K562 (cell line): Measurements from ENCODE around the gene GP1BB. TPM values are rescaled to one million over a fixed set of nuclear protein-coding genes. Genes with fewer than 3 reads are reported as not detected.
A peak's percentile ranks its signal among the peaks of the same experiment; 100 is the strongest.

Experiments used
- ATAC-seq: fragments of 200-7000 bp; cut with Tn5 transposase; 3 replicates; pipeline ENCODE4 v1.9.1; 2020; ENCODE audit warnings: moderate library complexity
- BruUV-seq: library from RNA; stranded (reverse); fragments of 400-500 nt; replicated peaks from 2 replicates; lab custom pipeline; 2021; lab: Mats Ljungman, UMichigan
- CTCF ChIA-PET: fragments of 300-600 bp; formaldehyde crosslinking; extraction: SDS; loops from one replicate; lab custom pipeline; 2021; ENCODE audit warnings: low intra/inter-chr PET ratio; lab: Yijun Ruan, JAX
- POLR2A ChIA-PET: fragments of 300-600, 350-650 bp; sonication (Branson Sonifier 250); formaldehyde crosslinking; extraction: SDS; loops from one replicate; lab custom pipeline; 2021; ENCODE audit warnings: antibody characterized with exemption, inconsistent platforms; lab: Yijun Ruan, JAX
- DNase-seq, 4 experiments: peaks; one replicate each; pipeline versions ENCODE4 v3.0.0 to v3.0.0-alpha.2; 2011 to 2018; ENCODE audit warnings: low spot score in 3 of 4, mixed read lengths in 3 of 4; ENCODE audit errors: extremely low read depth in 1 of 4
- FAIRE-seq: peaks from 2 replicates; lab custom pipeline; 2011; peaks lifted over from hg19 to GRCh38; lab: Jason Lieb, UNC
- H2AFZ ChIP-seq: 2 replicates; pipeline ENCODE4 v1.6.0; 2011; ENCODE audit warnings: low read depth, low read length, control low read depth, inconsistent platforms
- H3K27ac ChIP-seq: fragments of 200-600 bp; 3 replicates; pipeline ENCODE4 v1.8.0; 2011; ENCODE audit warnings: low read depth, mild to moderate bottlenecking, control low read depth, inconsistent platforms, low read length, moderate library complexity, mixed read lengths; ENCODE audit errors: extremely low read depth
- H3K27me3 ChIP-seq, 2 experiments: fragments of 300-600 bp in 1 of 2; 2 replicates in 1 of 2; 3 replicates in 1 of 2; pipeline versions ENCODE4 v1.6.0 to v1.8.0; 2011; ENCODE audit warnings: inconsistent platforms in 2 of 2, low read length in 2 of 2, mild to moderate bottlenecking in 1 of 2, mixed read lengths in 1 of 2, moderate library complexity in 1 of 2; ENCODE audit not compliant: control insufficient read depth in 2 of 2, insufficient read depth in 2 of 2
- H3K36me3 ChIP-seq: fragments of 300-600 bp; 3 replicates; pipeline ENCODE4 v1.8.0; 2011; ENCODE audit warnings: mild to moderate bottlenecking, low read length, inconsistent platforms; ENCODE audit not compliant: control insufficient read depth, insufficient read depth
- H3K4me1 ChIP-seq, 2 experiments: fragments of 200-600 bp in 1 of 2; replicated peaks in 1 of 2; 2 replicates in 1 of 2; 3 replicates in 1 of 2; pipeline versions ENCODE4 v1.5.1 to v1.8.0; 2011; ENCODE audit warnings: inconsistent platforms in 2 of 2, low read length in 2 of 2, mild to moderate bottlenecking in 1 of 2, mixed read lengths in 1 of 2, moderate library complexity in 1 of 2; ENCODE audit not compliant: control insufficient read depth in 2 of 2, insufficient read depth in 2 of 2
- H3K4me2 ChIP-seq: 2 replicates; pipeline ENCODE4 v1.6.1; 2011; ENCODE audit warnings: low read length, control low read depth, inconsistent platforms, mixed read lengths; ENCODE audit not compliant: insufficient read depth
- H3K4me3 ChIP-seq: fragments of 200-600 bp; sonication (generic), shearing (Covaris generic); 2 replicates; pipeline ENCODE4 v1.5.1; 2016; ENCODE audit warnings: control low read depth, inconsistent platforms
- H3K79me2 ChIP-seq: fragments of 200-600 bp; 3 replicates; pipeline ENCODE4 v1.8.0; 2011; ENCODE audit warnings: low read length, inconsistent platforms; ENCODE audit not compliant: control insufficient read depth, insufficient read depth
- H3K9ac ChIP-seq, 2 experiments: 2 replicates each; pipeline versions ENCODE4 v1.6.0 to v1.6.1; 2011; ENCODE audit warnings: low read depth in 2 of 2, low read length in 2 of 2, control low read depth in 1 of 2, inconsistent platforms in 1 of 2, mild to moderate bottlenecking in 1 of 2, mixed read lengths in 1 of 2; ENCODE audit not compliant: insufficient read depth in 1 of 2
- H3K9me1 ChIP-seq: one replicate; pipeline ENCODE4 v1.6.0; 2011; ENCODE audit warnings: inconsistent platforms, mild to moderate bottlenecking, low read length, moderate library complexity; ENCODE audit not compliant: control insufficient read depth, insufficient read depth
- H3K9me3 ChIP-seq: replicated peaks from 2 replicates; pipeline ENCODE4 v1.5.1; 2011; ENCODE audit warnings: low read depth, low read length, inconsistent platforms; ENCODE audit not compliant: control insufficient read depth, insufficient read depth
- H4K20me1 ChIP-seq: replicated peaks from 2 replicates; pipeline ENCODE4 v1.6.1; 2011; ENCODE audit warnings: low read length, inconsistent platforms, mixed read lengths; ENCODE audit not compliant: control insufficient read depth, insufficient read depth
- CREB3 ChIP-seq: fragments of 450-650 bp; conservative IDR thresholded peaks from 2 replicates; pipeline ENCODE4 v1.6.1; 2016; ENCODE audit warnings: missing genetic modification characterization, low read depth, mild to moderate bottlenecking, missing compliant biosample characterization, moderate library complexity
- DPF2 ChIP-seq: fragments of 450-650 bp; IDR thresholded peaks from 2 replicates; pipeline ENCODE4 v1.6.1; 2016
- GABPB1 ChIP-seq: sonication (generic); formaldehyde crosslinking; IDR thresholded peaks from 2 replicates; pipeline ENCODE4 v1.8.0; 2022; ENCODE audit warnings: mild to moderate bottlenecking, missing genetic modification reagents
- HMG20A ChIP-seq: fragments of 450-650 bp; formaldehyde crosslinking; conservative IDR thresholded peaks from 2 replicates; pipeline ENCODE4 v1.4.0; 2020; ENCODE audit warnings: mild to moderate bottlenecking, mixed read lengths
- HOMEZ ChIP-seq: fragments of 250-450 bp; sonication (Bioruptor Pico); IDR thresholded peaks from 2 replicates; pipeline ENCODE4 v1.4.0; 2020; ENCODE audit warnings: mild to moderate bottlenecking, moderate library complexity
- KDM4B ChIP-seq, 2 experiments: fragments of 450-650 bp in 1 of 2; sonication (generic) in 1 of 2; IDR thresholded peaks; 2 replicates each; pipeline ENCODE4 v1.6.1; 2016 to 2017; ENCODE audit warnings: borderline replicate concordance in 2 of 2, antibody characterized with exemption in 1 of 2, low read depth in 1 of 2, mild to moderate bottlenecking in 1 of 2
- MCM3 ChIP-seq: fragments of 450-650 bp; IDR thresholded peaks from 2 replicates; pipeline ENCODE4 v1.6.1; 2016
- PKNOX1 ChIP-seq: fragments of 450-650 bp; IDR thresholded peaks from 2 replicates; pipeline ENCODE4 v1.6.1; 2016
- SIRT6 ChIP-seq: IDR thresholded peaks from one replicate; pipeline ENCODE4 v1.6.1; 2012; ENCODE audit warnings: low read depth, mild to moderate bottlenecking, control low read depth, inconsistent platforms, low read length, moderate library complexity
- SMARCA4 ChIP-seq: fragments of 450-650 bp; IDR thresholded peaks from 2 replicates; pipeline ENCODE4 v1.6.1; 2016
- TCF3 ChIP-seq: sonication (generic); formaldehyde crosslinking; IDR thresholded peaks from 2 replicates; pipeline ENCODE4 v1.4.0; 2020; ENCODE audit warnings: mild to moderate bottlenecking, missing genetic modification reagents
- WGBS: fragments of 100-300 bp; shearing (Covaris generic); methylation state at CpG from one replicate; pipeline ENCODE4 v1.1.6; 2016; ENCODE audit warnings: low coverage, mixed read lengths; ENCODE audit not compliant: insufficient coverage; ENCODE audit errors: missing lambda C conversion rate; 5-methylcytosine and 5-hydroxymethylcytosine counted together
- in situ Hi-C: fragments of 300-500 bp; cut with MboI; formaldehyde crosslinking; loops from 4 replicates; pipeline ENCODE4 v1.15.0; 2018; ENCODE audit warnings: inconsistent platforms, mixed read lengths
- intact Hi-C: fragments of 100-400 bp; cut with micrococcal nuclease; formaldehyde crosslinking; loops from 2 replicates; pipeline ENCODE4 v1.14.2; 2022
- polyA plus RNA-seq, 8 experiments: library from polyadenylated mRNA; depleted of rRNA in 4 of 8; stranded (reverse) in 5 of 8; unstranded in 3 of 8; fragments of >200 nt; fragmentation: Nextera tagmentation in 2 of 8; fragmentation: Illumina TruSeq in 1 of 8; extraction: Ambion mirVana in 2 of 8; extraction: Trizol in 1 of 8; gene quantifications; 2 replicates each; pipeline versions ENCODE4 v1.2.1 to v1.2.3, GENCODE V29; 2011 to 2014; ENCODE audit warnings: inconsistent platforms in 1 of 8, missing spikeins in 1 of 8
- total RNA-seq, 7 experiments: library from RNA; depleted of rRNA in 6 of 7; stranded (reverse); fragments of >200 nt in 6 of 7; fragmentation: Illumina TruSeq in 2 of 7; extraction: Trizol in 2 of 7; gene quantifications; 2 replicates each; pipeline versions ENCODE4 v1.2.1 to v1.2.3, GENCODE V29; 2011 to 2021; ENCODE audit warnings: low replicate concordance in 1 of 7
- TF ChIP-seq, protein P1 (sequence below): fragments of 250-450 bp; sonication (Bioruptor Pico); IDR thresholded peaks from 2 replicates; pipeline ENCODE4 v1.8.0; 2022; ENCODE audit warnings: inconsistent platforms
- TF ChIP-seq, protein P2 (sequence below), 3 experiments: IDR thresholded peaks in 2 of 3; conservative IDR thresholded peaks in 1 of 3; 2 replicates each; pipeline ENCODE4 v1.5.1; 2011 to 2012; ENCODE audit warnings: low read length in 3 of 3, mild to moderate bottlenecking in 3 of 3, control low read depth in 2 of 3, improper control_type of control experiment in 1 of 3, inconsistent platforms in 1 of 3, low read depth in 1 of 3, mixed read lengths in 1 of 3, moderate library complexity in 1 of 3; ENCODE audit not compliant: insufficient read depth in 2 of 3

GP1BB gene
- total and polyA plus RNA-seq, 9 of the 15 experiments (the other 6 are each of a cell fraction or from before 2014, with no cell fraction given), result 0.69 to 162 (median 2.8) TPM

GRCh38 chr22:19727310-19728150 lies 4.2 kb downstream of the GP1BB start:
- peaks cover 15% of the 10 kb centered on the region; the same call in 2 of the 3 replicates for H3K79me2 ChIP-seq
- intact Hi-C loops, result no loop called here
- peaks cover 15% of the 10 kb centered on the region; the same call in 1 of the 2 replicates for H4K20me1 ChIP-seq
- H2AFZ ChIP-seq, result no peak overlapping the region
- peaks cover 27 to 82% of the 10 kb centered on the region in 2 experiments for H3K4me1 ChIP-seq
- no peak overlapping the region for H3K27ac ChIP-seq
- H3K4me3 ChIP-seq, result no peak overlapping the region
- peaks cover 6% of the 10 kb centered on the region for H3K9me1 ChIP-seq
- ChIA-PET CTCF (interaction anchor here (0.6 to 5.6 kb wide), 5 partner anchors 9 to 221 kb away, joined by 3 to 156 read pairs (median 3); no protein-coding TSS in a partner anchor), POLR2A (interaction anchor here (0.6 kb wide), 1 partner anchor 15 kb away, joined by 3 read pairs; no protein-coding TSS in a partner anchor)
- in situ Hi-C loops, result loop anchor here (10.0 kb wide), 1 partner anchor 387 kb away; the partner anchor contains the start of genes RANBP1 and TRMT2A
- peaks cover 9% of the 10 kb centered on the region for H3K36me3 ChIP-seq
- 0 out of 2 replicates have a peak, but pooled peaks cover 2% of the 10 kb centered on the region for H3K9me3 ChIP-seq
- peak overlapping the region in 1 of 2 experiments; percentile 72; a peak in 2 of 4 replicates for H3K9ac ChIP-seq
- no peaks in the 10 kb centered on the region; a peak in 1 of 5 replicates for H3K27me3 ChIP-seq
- FAIRE-seq, result no peak
- no peak for ATAC-seq
- DNase-seq, result peak in 1 of 4 experiments; percentile 72
- no TSS peak for BruUV-seq
- WGBS, result 25% methylated on average over 61 of the region's 61 CpGs
- H3K4me2 ChIP-seq, result peak overlapping the region; percentile 11; the same call in 1 of the 2 replicates
- TF ChIP-seq KDM4B (IDR thresholded peaks at IDR 0.05; ENCODE audit: borderline replicate concordance in 2 of 2, low read depth in 1 of 2) (no peak), PKNOX1 (no peak), HMG20A (CRISPR knock-in tag) (no peak), SMARCA4 (no peak), SIRT6 (no peak), CREB3 (no peak), HOMEZ (no peak), TCF3 (CRISPR knock-in tag) (no peak), DPF2 (no peak), MCM3 (no peak), GABPB1 (CRISPR knock-in tag) (no peak)
- TF ChIP-seq, protein P1, sequence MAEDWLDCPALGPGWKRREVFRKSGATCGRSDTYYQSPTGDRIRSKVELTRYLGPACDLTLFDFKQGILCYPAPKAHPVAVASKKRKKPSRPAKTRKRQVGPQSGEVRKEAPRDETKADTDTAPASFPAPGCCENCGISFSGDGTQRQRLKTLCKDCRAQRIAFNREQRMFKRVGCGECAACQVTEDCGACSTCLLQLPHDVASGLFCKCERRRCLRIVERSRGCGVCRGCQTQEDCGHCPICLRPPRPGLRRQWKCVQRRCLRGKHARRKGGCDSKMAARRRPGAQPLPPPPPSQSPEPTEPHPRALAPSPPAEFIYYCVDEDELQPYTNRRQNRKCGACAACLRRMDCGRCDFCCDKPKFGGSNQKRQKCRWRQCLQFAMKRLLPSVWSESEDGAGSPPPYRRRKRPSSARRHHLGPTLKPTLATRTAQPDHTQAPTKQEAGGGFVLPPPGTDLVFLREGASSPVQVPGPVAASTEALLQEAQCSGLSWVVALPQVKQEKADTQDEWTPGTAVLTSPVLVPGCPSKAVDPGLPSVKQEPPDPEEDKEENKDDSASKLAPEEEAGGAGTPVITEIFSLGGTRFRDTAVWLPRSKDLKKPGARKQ, result no peak
- TF ChIP-seq, protein P2, sequence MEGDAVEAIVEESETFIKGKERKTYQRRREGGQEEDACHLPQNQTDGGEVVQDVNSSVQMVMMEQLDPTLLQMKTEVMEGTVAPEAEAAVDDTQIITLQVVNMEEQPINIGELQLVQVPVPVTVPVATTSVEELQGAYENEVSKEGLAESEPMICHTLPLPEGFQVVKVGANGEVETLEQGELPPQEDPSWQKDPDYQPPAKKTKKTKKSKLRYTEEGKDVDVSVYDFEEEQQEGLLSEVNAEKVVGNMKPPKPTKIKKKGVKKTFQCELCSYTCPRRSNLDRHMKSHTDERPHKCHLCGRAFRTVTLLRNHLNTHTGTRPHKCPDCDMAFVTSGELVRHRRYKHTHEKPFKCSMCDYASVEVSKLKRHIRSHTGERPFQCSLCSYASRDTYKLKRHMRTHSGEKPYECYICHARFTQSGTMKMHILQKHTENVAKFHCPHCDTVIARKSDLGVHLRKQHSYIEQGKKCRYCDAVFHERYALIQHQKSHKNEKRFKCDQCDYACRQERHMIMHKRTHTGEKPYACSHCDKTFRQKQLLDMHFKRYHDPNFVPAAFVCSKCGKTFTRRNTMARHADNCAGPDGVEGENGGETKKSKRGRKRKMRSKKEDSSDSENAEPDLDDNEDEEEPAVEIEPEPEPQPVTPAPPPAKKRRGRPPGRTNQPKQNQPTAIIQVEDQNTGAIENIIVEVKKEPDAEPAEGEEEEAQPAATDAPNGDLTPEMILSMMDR (IDR thresholded peaks at IDR 0.05 in 2 of 3, conservative IDR thresholded peaks at IDR 0.05 in 1 of 3; ENCODE audit: insufficient read depth in 2 of 3, low read depth in 1 of 3, low read length in 3 of 3), result peak; percentile 24 to 88 (median 50); a peak in 4 of 6 replicates
